HEK293 (cell line): ENCODE data around the gene MRPL14.
A peak's percentile ranks its signal among the peaks of the same experiment; 100 is the strongest.

Source experiments
- CTCF ChIA-PET: fragments of 350-600 bp; formaldehyde crosslinking; extraction: SDS; loops from one replicate; lab custom pipeline; 2021; ENCODE audit warnings: antibody characterized with exemption; lab: Yijun Ruan, JAX
- POLR2A ChIA-PET: fragments of 300-600 bp; formaldehyde crosslinking; extraction: SDS; loops from one replicate; lab custom pipeline; 2020; ENCODE audit warnings: antibody characterized with exemption, inconsistent platforms; lab: Yijun Ruan, JAX
- H3K27ac ChIP-seq: fragments of 200-500 bp; sonication (Bioruptor generic); 2 replicates; pipeline ENCODE4 v1.5.1; 2014; ENCODE audit warnings: low read depth, low read length, control low read depth, inconsistent platforms; ENCODE audit errors: extremely low read depth
- H3K36me3 ChIP-seq, 2 experiments: fragments of 200-500 bp in 1 of 2; sonication (Bioruptor generic) in 1 of 2; 1 replicate in 1 of 2; 2 replicates in 1 of 2; pipeline ENCODE4 v1.5.1; 2014 to 2017; ENCODE audit warnings: inconsistent platforms in 2 of 2, low read length in 2 of 2; ENCODE audit not compliant: control insufficient read depth in 2 of 2, insufficient read depth in 1 of 2
- H3K4me1 ChIP-seq: fragments of 200-500 bp; sonication (Bioruptor generic); 2 replicates; pipeline ENCODE4 v1.5.1; 2014; ENCODE audit warnings: mild to moderate bottlenecking, low read length, inconsistent platforms; ENCODE audit not compliant: control insufficient read depth, insufficient read depth
- H3K4me3 ChIP-seq: 2 replicates; pipeline ENCODE4 v1.5.1; 2011; ENCODE audit warnings: low read depth, mild to moderate bottlenecking, control low read depth, low read length, moderate library complexity
- H3K9me3 ChIP-seq: fragments of 200-500 bp; sonication (Bioruptor generic); 2 replicates; pipeline ENCODE4 v1.5.1; 2014; ENCODE audit warnings: low read depth, low read length, inconsistent platforms; ENCODE audit not compliant: control insufficient read depth, insufficient read depth
- GLI2 ChIP-seq: fragments of 450-650 bp; formaldehyde crosslinking; IDR thresholded peaks from 2 replicates; pipeline ENCODE4; 2017; ENCODE audit warnings: missing biosample characterization, missing genetic modification characterization, low read depth, borderline replicate concordance
- GLIS1 ChIP-seq: fragments of 450-650 bp; formaldehyde crosslinking; IDR thresholded peaks from 2 replicates; pipeline ENCODE4 v1.5.1; 2016; ENCODE audit warnings: missing biosample characterization, missing genetic modification characterization
- KLF9 ChIP-seq: fragments of 450-650 bp; formaldehyde crosslinking; IDR thresholded peaks from 2 replicates; pipeline ENCODE4 v1.5.1; 2016; ENCODE audit warnings: missing biosample characterization, missing genetic modification characterization, low read depth
- MYNN ChIP-seq: fragments of 450-650 bp; formaldehyde crosslinking; IDR thresholded peaks from 2 replicates; pipeline ENCODE4 v1.5.1; 2016; ENCODE audit warnings: missing biosample characterization, missing genetic modification characterization, borderline replicate concordance
- OVOL3 ChIP-seq: fragments of 450-650 bp; formaldehyde crosslinking; IDR thresholded peaks from 2 replicates; pipeline ENCODE4 v1.5.1; 2016; ENCODE audit warnings: missing biosample characterization, missing genetic modification characterization
- ZBTB7A ChIP-seq: fragments of 450-650 bp; formaldehyde crosslinking; IDR thresholded peaks from 2 replicates; pipeline ENCODE4 v1.5.1; 2016; ENCODE audit warnings: low read depth, missing biosample characterization, missing genetic modification characterization
- ZFP3 ChIP-seq: fragments of 450-650 bp; formaldehyde crosslinking; IDR thresholded peaks from 2 replicates; pipeline ENCODE4 v1.5.1; 2016; ENCODE audit warnings: low read depth, missing biosample characterization, missing genetic modification characterization
- ZNF114 ChIP-seq: fragments of 450-650 bp; formaldehyde crosslinking; IDR thresholded peaks from 2 replicates; pipeline ENCODE4 v1.5.0; 2017; ENCODE audit warnings: missing biosample characterization, missing genetic modification characterization
- ZNF140 ChIP-seq: fragments of 450-650 bp; formaldehyde crosslinking; IDR thresholded peaks from 2 replicates; pipeline ENCODE4 v1.5.1; 2016; ENCODE audit warnings: missing biosample characterization, missing genetic modification characterization
- ZNF169 ChIP-seq: fragments of 450-650 bp; formaldehyde crosslinking; IDR thresholded peaks from 2 replicates; pipeline ENCODE4 v1.5.1; 2016; ENCODE audit warnings: missing biosample characterization, missing genetic modification characterization
- ZNF248 ChIP-seq: fragments of 450-650 bp; formaldehyde crosslinking; IDR thresholded peaks from 2 replicates; pipeline ENCODE4 v1.5.1; 2017; ENCODE audit warnings: missing biosample characterization, missing genetic modification characterization
- ZNF302 ChIP-seq: fragments of 450-650 bp; formaldehyde crosslinking; IDR thresholded peaks from 2 replicates; pipeline ENCODE4 v1.5.1; 2016; ENCODE audit warnings: missing biosample characterization, missing genetic modification characterization, low read depth
- ZNF335 ChIP-seq: fragments of 450-650 bp; formaldehyde crosslinking; conservative IDR thresholded peaks from 2 replicates; pipeline ENCODE4 v1.5.1; 2016; ENCODE audit warnings: missing biosample characterization, missing genetic modification characterization
- ZNF391 ChIP-seq: fragments of 450-650 bp; formaldehyde crosslinking; IDR thresholded peaks from 2 replicates; pipeline ENCODE4 v1.5.1; 2016; ENCODE audit warnings: low read depth, missing biosample characterization, missing genetic modification characterization, borderline replicate concordance
- ZNF404 ChIP-seq: fragments of 450-650 bp; formaldehyde crosslinking; IDR thresholded peaks from 2 replicates; pipeline ENCODE4 v1.5.1; 2017; ENCODE audit warnings: missing biosample characterization, missing genetic modification characterization
- ZNF654 ChIP-seq: fragments of 450-650 bp; formaldehyde crosslinking; IDR thresholded peaks from 2 replicates; pipeline ENCODE4 v1.5.1; 2016; ENCODE audit warnings: low read depth, missing biosample characterization, missing genetic modification characterization
- ZNF660 ChIP-seq: fragments of 450-650 bp; IDR thresholded peaks from 2 replicates; pipeline ENCODE4 v1.5.1; 2018; ENCODE audit warnings: missing biosample characterization, mild to moderate bottlenecking, missing genetic modification characterization
- ZSCAN16 ChIP-seq: fragments of 450-650 bp; formaldehyde crosslinking; IDR thresholded peaks from 2 replicates; pipeline ENCODE4 v1.5.1; 2016; ENCODE audit warnings: missing biosample characterization, missing genetic modification characterization
- TF ChIP-seq, protein P1 (sequence below): fragments of 450-650 bp; formaldehyde crosslinking; IDR thresholded peaks from 2 replicates; pipeline ENCODE4 v1.5.1; 2016; ENCODE audit warnings: missing biosample characterization, missing genetic modification characterization
- TF ChIP-seq, protein P2 (sequence below): fragments of 450-650 bp; formaldehyde crosslinking; IDR thresholded peaks from 2 replicates; pipeline ENCODE4 v1.5.1; 2016; ENCODE audit warnings: missing biosample characterization, missing genetic modification characterization
- TF ChIP-seq, protein P3 (sequence below): fragments of 450-650 bp; formaldehyde crosslinking; IDR thresholded peaks from 2 replicates; pipeline ENCODE4 v1.5.1; 2016; ENCODE audit warnings: missing biosample characterization, missing genetic modification characterization
- TF ChIP-seq, protein P4 (sequence below): IDR thresholded peaks from 2 replicates; pipeline ENCODE4 v1.6.1; 2011; ENCODE audit warnings: mild to moderate bottlenecking, low read depth, low read length, borderline replicate concordance
- TF ChIP-seq, protein P5 (sequence below): fragments of 450-650 bp; formaldehyde crosslinking; IDR thresholded peaks from 2 replicates; pipeline ENCODE4 v1.5.1; 2017; ENCODE audit warnings: missing biosample characterization, missing genetic modification characterization

Gene MRPL14

DNA sequence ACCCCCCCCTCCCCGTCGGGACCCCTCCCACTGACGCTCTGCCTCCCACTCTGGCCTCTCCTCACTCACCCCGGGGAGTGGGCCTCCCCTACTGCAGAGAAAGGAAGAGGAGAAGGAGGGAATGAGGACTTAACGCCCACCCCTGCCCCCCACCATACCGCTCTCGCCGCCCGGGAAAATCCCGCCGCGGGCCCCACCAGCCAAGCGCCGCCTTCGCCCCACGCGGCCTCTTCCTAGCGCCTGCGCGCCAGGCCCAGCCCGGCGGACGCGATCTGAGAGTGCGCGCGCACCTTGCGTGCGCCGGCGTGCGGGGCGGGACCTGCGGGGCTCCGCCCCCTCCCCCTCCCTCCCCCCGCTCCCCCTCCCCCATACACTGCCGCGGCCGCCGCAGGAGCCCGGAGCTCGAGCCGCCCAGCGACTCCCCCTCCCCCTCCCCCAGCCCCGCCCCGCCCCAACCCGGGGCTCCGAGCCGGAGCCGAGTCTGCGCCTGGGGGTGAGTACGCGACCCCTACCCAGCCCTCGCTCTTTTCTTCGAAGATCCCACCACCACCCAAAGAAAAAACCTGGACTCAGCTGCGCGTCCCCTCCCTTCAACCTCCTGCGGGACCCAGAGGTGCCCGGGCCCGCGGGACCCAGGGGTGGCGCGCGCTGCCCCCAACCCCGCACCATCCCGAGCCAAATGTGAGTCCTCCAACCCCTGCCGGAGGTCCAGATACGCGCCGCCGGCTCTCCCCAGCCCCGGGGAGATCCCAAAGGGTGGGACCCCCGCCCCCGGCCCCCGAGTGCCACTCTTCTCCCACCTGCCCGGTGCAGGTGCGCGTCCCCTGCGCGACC lies at the start of gene MRPL14, which contains the start of gene TMEM63B (continued):
- TF ChIP-seq GLI2 (no peak), ZNF248 (tag by site-specific recombination) (no peak), ZNF391 (no peak), ZNF302 (tag by site-specific recombination) (no peak), ZBTB7A (tag by site-specific recombination) (0 out of 2 replicates have a peak, but pooled peaks have one; percentile 24), ZNF114 (tag by site-specific recombination) (no peak), GLIS1 (tag by site-specific recombination) (peak; percentile 50; the same call in 1 of the 2 replicates), OVOL3 (tag by site-specific recombination) (no peak)
- TF ChIP-seq, protein P1, sequence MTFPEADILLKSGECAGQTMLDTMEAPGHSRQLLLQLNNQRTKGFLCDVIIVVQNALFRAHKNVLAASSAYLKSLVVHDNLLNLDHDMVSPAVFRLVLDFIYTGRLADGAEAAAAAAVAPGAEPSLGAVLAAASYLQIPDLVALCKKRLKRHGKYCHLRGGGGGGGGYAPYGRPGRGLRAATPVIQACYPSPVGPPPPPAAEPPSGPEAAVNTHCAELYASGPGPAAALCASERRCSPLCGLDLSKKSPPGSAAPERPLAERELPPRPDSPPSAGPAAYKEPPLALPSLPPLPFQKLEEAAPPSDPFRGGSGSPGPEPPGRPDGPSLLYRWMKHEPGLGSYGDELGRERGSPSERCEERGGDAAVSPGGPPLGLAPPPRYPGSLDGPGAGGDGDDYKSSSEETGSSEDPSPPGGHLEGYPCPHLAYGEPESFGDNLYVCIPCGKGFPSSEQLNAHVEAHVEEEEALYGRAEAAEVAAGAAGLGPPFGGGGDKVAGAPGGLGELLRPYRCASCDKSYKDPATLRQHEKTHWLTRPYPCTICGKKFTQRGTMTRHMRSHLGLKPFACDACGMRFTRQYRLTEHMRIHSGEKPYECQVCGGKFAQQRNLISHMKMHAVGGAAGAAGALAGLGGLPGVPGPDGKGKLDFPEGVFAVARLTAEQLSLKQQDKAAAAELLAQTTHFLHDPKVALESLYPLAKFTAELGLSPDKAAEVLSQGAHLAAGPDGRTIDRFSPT (tag by site-specific recombination), result peak; percentile 33; the same call in 1 of the 2 replicates
- TF ChIP-seq, protein P2, sequence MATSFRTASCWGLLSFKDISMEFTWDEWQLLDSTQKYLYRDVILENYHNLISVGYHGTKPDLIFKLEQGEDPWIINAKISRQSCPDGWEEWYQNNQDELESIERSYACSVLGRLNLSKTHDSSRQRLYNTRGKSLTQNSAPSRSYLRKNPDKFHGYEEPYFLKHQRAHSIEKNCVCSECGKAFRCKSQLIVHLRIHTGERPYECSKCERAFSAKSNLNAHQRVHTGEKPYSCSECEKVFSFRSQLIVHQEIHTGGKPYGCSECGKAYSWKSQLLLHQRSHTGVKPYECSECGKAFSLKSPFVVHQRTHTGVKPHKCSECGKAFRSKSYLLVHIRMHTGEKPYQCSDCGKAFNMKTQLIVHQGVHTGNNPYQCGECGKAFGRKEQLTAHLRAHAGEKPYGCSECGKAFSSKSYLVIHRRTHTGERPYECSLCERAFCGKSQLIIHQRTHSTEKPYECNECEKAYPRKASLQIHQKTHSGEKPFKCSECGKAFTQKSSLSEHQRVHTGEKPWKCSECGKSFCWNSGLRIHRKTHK, result no peak

DNA sequence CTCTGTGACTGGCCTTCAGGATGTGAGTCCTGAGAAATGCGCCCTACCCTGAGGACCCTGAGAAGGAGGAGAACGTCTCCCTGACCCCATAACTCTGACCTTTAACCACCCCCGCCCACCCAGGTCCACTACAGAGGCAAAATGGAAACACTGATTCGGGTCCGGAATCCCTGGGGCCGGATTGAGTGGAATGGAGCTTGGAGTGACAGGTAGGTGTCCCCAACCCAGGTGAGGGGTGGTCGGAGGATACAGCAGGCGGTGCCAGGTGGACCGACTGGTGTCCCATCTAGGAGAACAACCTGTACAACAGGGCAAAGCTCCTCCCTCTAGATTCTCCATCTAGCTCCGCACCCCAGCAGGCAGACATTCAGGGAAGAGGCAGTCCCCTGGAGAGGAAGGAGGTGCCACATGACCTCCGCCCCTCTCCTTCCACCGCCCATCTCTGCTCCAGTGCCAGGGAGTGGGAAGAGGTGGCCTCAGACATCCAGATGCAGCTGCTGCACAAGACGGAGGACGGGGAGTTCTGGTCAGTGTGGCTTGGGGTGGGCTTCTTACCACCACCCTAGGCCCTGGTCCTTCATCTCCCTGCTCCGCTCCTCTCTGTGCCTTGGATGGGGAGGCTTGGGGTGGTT lies 49.0 kb upstream of the MRPL14 start:
- POLR2A ChIA-PET, result interaction anchor here (1.5 kb wide), 1 partner anchor 70 kb away, joined by 5 read pairs; the partner anchor contains the start of gene HSP90AB1
- TF ChIP-seq ZSCAN16 (tag by site-specific recombination) (no peak), ZNF654 (tag by site-specific recombination) (no peak)
- TF ChIP-seq, all 188 proteins: peak for 0
- H3K4me3 ChIP-seq, result no peak overlapping the region
- CTCF ChIA-PET, result interaction anchor here (0.5 to 4.1 kb wide), 6 partner anchors 9 to 80 kb away, joined by 3 to 35 read pairs (median 4); no protein-coding TSS in a partner anchor
- H3K9me3 ChIP-seq, result no peaks in the 10 kb centered on the region
- H3K27ac ChIP-seq, result no peak overlapping the region
- no peaks in the 10 kb centered on the region for H3K4me1 ChIP-seq
- no peaks in the 10 kb centered on the region for H3K36me3 ChIP-seq

DNA sequence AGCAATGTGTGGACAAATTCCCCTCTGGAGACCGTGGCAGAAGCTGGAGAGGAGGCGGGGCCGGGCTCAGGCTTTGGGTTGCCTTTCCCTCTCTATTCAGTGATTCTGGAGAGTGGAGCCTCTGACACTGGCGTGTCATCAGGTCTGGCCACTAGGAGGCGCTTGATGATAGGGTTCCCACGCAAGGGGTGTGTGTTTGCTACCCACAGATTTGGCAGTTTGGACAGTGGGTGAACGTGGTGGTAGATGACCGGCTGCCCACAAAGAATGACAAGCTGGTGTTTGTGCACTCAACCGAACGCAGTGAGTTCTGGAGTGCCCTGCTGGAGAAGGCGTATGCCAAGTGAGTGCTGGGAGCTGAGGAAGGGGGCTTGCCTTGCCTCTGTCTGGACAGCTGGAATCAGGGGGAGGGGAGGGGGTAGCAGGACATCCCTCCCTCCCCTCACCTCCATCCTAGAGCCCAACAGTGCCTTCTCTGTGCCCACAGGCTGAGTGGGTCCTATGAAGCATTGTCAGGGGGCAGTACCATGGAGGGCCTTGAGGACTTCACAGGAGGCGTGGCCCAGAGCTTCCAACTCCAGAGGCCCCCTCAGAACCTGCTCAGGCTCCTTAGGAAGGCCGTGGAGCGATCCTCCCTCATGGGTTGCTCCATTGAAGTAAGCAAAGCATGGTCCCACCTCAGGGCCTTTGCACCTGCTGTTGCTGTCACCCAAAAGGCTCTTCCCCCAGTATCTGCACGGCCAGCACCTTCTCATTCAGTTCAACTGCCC lies 45.7 kb upstream of the MRPL14 start:
- H3K36me3 ChIP-seq, result no peaks in the 10 kb centered on the region
- ChIA-PET CTCF (interaction anchor here (0.6 to 3.3 kb wide), 49 partner anchors 8 to 1786 kb away, joined by 3 to 114 read pairs (median 7); partner anchors contain the start of genes AARS2, HSP90AB1, SLC29A1 and SLC35B2), POLR2A (interaction anchor here (0.5 to 1.9 kb wide), 10 partner anchors 12 to 729 kb away, joined by 3 to 11 read pairs (median 4); partner anchors contain the start of genes HSP90AB1, SLC29A1 and SLC35B2)
- no peaks in the 10 kb centered on the region for H3K9me3 ChIP-seq
- no peak overlapping the region for H3K4me3 ChIP-seq
- H3K27ac ChIP-seq, result no peak overlapping the region
- H3K4me1 ChIP-seq, result no peaks in the 10 kb centered on the region
- TF ChIP-seq KLF9 (tag by site-specific recombination), result peak; percentile 68
- TF ChIP-seq, protein P3, sequence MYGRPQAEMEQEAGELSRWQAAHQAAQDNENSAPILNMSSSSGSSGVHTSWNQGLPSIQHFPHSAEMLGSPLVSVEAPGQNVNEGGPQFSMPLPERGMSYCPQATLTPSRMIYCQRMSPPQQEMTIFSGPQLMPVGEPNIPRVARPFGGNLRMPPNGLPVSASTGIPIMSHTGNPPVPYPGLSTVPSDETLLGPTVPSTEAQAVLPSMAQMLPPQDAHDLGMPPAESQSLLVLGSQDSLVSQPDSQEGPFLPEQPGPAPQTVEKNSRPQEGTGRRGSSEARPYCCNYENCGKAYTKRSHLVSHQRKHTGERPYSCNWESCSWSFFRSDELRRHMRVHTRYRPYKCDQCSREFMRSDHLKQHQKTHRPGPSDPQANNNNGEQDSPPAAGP (tag by site-specific recombination), result peak; percentile 41; the same call in 1 of the 2 replicates
- TF ChIP-seq MYNN (tag by site-specific recombination), result no peak
- TF ChIP-seq ZNF140 (tag by site-specific recombination), result no peak
- no peak for TF ChIP-seq ZNF169 (tag by site-specific recombination)
- TF ChIP-seq, protein P4, sequence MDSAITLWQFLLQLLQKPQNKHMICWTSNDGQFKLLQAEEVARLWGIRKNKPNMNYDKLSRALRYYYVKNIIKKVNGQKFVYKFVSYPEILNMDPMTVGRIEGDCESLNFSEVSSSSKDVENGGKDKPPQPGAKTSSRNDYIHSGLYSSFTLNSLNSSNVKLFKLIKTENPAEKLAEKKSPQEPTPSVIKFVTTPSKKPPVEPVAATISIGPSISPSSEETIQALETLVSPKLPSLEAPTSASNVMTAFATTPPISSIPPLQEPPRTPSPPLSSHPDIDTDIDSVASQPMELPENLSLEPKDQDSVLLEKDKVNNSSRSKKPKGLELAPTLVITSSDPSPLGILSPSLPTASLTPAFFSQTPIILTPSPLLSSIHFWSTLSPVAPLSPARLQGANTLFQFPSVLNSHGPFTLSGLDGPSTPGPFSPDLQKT, result no peak
- peak; percentile 62 for TF ChIP-seq ZNF335 (tag by site-specific recombination)
- peak; percentile 78; the same call in 1 of the 2 replicates for TF ChIP-seq ZNF660
- TF ChIP-seq, protein P5, sequence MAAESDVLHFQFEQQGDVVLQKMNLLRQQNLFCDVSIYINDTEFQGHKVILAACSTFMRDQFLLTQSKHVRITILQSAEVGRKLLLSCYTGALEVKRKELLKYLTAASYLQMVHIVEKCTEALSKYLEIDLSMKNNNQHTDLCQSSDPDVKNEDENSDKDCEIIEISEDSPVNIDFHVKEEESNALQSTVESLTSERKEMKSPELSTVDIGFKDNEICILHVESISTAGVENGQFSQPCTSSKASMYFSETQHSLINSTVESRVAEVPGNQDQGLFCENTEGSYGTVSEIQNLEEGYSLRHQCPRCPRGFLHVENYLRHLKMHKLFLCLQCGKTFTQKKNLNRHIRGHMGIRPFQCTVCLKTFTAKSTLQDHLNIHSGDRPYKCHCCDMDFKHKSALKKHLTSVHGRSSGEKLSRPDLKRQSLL (tag by site-specific recombination), result no peak
- no peak for TF ChIP-seq ZNF404 (tag by site-specific recombination)
- TF ChIP-seq ZFP3 (tag by site-specific recombination), result no peak
